ENCODE measurements around the gene HS3ST5. TPM values are rescaled to one million over a fixed set of nuclear protein-coding genes. Genes with fewer than 3 reads are reported as not detected.

Gene HS3ST5
- total RNA-seq, 3 donors from 2014 or later = not detected

DNA sequence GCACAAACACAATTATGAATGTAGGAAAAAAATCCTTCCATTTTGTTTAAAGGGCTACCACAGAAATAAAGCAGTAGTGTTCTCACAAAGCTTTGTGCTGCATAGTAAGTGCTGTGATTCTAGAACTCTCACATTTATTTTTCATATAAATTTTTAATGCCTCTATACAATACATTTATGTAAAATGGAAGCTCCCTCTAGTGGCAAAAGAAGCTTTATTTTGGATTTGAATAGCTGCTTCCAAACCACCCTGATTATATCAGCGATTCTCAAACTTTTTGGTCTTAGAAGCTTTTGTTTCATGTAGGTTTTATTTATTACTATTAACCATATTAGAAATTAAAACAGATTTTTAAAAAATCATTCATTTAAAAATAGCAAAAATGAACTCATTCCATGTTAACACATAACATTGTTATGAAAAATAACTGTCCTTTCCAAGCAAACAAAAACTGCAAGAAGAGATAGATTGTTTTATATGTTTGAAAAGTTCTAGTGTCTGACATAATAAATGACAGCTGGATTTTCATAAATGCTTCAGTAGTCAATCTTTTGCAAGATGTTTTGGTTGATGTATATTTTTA is 38.4 kb downstream of the HS3ST5 start:
- TF ChIP-seq POLR2AphosphoS5 (IDR thresholded peaks at IDR 0.05) = no peak
- no peak for TF ChIP-seq POLR2A (IDR thresholded peaks at IDR 0.05)
- TF ChIP-seq, protein P1, sequence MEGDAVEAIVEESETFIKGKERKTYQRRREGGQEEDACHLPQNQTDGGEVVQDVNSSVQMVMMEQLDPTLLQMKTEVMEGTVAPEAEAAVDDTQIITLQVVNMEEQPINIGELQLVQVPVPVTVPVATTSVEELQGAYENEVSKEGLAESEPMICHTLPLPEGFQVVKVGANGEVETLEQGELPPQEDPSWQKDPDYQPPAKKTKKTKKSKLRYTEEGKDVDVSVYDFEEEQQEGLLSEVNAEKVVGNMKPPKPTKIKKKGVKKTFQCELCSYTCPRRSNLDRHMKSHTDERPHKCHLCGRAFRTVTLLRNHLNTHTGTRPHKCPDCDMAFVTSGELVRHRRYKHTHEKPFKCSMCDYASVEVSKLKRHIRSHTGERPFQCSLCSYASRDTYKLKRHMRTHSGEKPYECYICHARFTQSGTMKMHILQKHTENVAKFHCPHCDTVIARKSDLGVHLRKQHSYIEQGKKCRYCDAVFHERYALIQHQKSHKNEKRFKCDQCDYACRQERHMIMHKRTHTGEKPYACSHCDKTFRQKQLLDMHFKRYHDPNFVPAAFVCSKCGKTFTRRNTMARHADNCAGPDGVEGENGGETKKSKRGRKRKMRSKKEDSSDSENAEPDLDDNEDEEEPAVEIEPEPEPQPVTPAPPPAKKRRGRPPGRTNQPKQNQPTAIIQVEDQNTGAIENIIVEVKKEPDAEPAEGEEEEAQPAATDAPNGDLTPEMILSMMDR (IDR thresholded peaks at IDR 0.05) = no peak
- intact Hi-C loops (cut with DNase I; ENCODE audit: low total_unique reads) = no loop called here
- DNase-seq (ENCODE audit: low spot score in 2 of 2) = no peak

DNA sequence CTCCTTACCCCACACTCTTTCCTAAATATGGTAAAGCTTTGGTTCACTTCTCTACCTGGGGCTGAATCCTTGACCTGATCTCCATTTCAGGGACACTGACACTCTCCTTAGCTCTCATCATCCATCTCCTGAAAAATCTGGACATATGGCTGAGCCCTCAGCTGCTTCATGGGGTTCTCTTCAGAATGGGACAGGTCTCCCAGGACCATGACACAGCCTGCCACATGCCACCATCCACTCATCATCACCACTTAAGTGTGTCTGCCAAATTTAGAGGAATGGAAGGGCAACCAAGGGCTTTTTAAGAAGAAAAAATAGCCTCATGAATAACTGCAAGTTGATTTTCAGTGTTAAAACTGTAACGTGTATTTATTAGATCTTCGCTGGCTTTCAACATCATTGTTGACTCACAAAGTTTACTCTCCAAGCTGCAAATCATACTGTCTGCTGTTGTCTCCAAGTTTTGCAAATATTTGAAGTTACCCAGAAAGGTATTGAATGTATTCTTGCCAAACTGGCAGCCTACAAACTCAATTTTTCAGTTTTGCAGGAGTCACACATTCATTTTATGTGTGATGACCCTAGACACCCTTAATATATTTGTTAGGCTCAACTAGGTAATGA is 41.1 kb downstream of the HS3ST5 start:
- Histone ChIP-seq H3K36me3 (no peaks in the 10 kb centered on the region), H3K4me3 (no peak overlapping the region), H3K9me3 (no peaks in the 10 kb centered on the region), H3K4me1 (no peaks in the 10 kb centered on the region), H3K27ac (no peak overlapping the region), H3K27me3 (no peaks in the 10 kb centered on the region)
- TF ChIP-seq, protein P1 (IDR thresholded peaks at IDR 0.05) = no peak
- TF ChIP-seq POLR2AphosphoS5 (IDR thresholded peaks at IDR 0.05) (no peak), POLR2A (IDR thresholded peaks at IDR 0.05) (no peak)
- intact Hi-C loops (cut with DNase I; ENCODE audit: low total_unique reads) = no loop called here
- no peak for DNase-seq (ENCODE audit: low spot score in 2 of 2)

More for the DNA sequence above, 38.4 kb downstream of the HS3ST5 start:
- Histone ChIP-seq H3K36me3 (no peaks in the 10 kb centered on the region), H3K27me3 (no peaks in the 10 kb centered on the region), H3K27ac (no peak overlapping the region), H3K4me3 (no peak overlapping the region), H3K9me3 (no peaks in the 10 kb centered on the region), H3K4me1 (no peaks in the 10 kb centered on the region)

DNA sequence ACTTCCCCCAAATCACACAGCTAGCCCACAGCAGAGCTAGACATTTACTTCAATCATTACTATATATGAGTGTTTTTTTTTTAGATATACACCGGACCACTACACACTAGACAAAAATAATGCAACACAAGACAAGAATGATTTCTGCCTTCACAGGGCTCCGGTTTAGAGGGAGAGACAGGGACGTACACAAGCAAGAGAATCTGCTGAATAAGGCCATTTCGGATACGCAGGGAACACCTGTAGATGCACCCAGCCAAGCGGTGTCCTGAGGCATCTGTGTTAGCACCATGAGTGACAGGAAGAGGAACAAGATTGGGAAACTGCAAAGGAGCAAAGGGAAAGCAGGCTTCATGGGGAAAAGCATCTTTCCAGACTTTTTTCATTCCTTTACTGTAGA is 45.7 kb downstream of the HS3ST5 start:
- intact Hi-C loops (cut with DNase I; ENCODE audit: low total_unique reads) = loop anchor here (5.0 kb wide), 1 partner anchor 300 kb away; no protein-coding TSS in a partner anchor
- Histone ChIP-seq H3K36me3 (no peaks in the 10 kb centered on the region), H3K9me3 (no peaks in the 10 kb centered on the region), H3K4me1 (no peaks in the 10 kb centered on the region), H3K4me3 (no peak overlapping the region), H3K27me3 (no peaks in the 10 kb centered on the region), H3K27ac (no peak overlapping the region)
- no peak for DNase-seq (ENCODE audit: low spot score in 2 of 2)
- TF ChIP-seq POLR2AphosphoS5 (IDR thresholded peaks at IDR 0.05) (no peak), POLR2A (IDR thresholded peaks at IDR 0.05) (no peak)
- TF ChIP-seq, protein P1 (IDR thresholded peaks at IDR 0.05) = no peak

DNA sequence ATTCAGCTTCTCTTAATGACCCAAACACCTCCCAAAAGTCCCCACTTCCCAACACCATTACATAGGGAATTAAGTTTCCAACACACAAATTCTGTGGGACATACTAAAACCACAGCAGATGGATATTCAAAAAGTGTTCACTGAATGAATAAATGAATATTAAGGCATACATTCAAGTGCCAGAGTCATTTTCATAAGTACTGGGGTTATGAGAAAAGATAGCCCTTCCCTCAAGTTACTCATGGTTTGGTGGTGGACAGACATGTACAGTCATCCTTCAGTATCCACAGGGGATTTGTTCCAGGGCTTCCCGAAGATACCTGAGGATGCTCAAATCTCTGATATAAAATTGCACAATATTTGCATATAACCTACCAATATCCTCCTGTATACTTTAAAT is 50.4 kb downstream of the HS3ST5 start:
- no peaks in the 10 kb centered on the region for H3K9me3 ChIP-seq
- no peak for DNase-seq (ENCODE audit: low spot score in 2 of 2)
- H3K4me3 ChIP-seq = no peak overlapping the region
- no peaks in the 10 kb centered on the region for H3K36me3 ChIP-seq
- intact Hi-C loops (cut with DNase I; ENCODE audit: low total_unique reads) = no loop called here
- no peaks in the 10 kb centered on the region for H3K27me3 ChIP-seq
- H3K4me1 ChIP-seq = no peaks in the 10 kb centered on the region
- no peak overlapping the region for H3K27ac ChIP-seq
- TF ChIP-seq, protein P1 (IDR thresholded peaks at IDR 0.05) = no peak
- TF ChIP-seq POLR2AphosphoS5 (IDR thresholded peaks at IDR 0.05) = no peak
- no peak for TF ChIP-seq POLR2A (IDR thresholded peaks at IDR 0.05)

DNA sequence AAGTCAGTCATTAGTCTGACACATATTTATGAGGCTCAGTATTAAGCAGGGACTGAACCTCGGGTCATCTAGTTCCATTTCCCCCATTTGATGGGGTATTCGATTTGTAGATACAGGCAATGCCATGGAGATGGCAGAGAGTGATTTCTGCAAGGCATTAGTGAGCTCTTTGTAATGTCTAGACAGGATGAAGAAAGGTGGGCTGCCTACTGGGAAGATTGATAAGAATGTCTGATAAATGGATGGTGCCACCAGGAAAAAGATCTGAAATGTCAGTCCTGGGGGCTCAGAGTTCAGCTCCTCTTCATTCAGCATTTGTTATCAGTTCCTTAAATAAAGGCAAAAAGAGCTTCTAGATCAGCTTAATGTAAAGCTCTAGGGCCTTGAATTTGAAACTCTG is 51.4 kb downstream of the HS3ST5 start:
- DNase-seq (ENCODE audit: low spot score in 2 of 2) = no peak
- Histone ChIP-seq H3K4me1 (no peaks in the 10 kb centered on the region), H3K27ac (no peak overlapping the region), H3K4me3 (no peak overlapping the region), H3K9me3 (no peaks in the 10 kb centered on the region), H3K27me3 (no peaks in the 10 kb centered on the region), H3K36me3 (no peaks in the 10 kb centered on the region)
- intact Hi-C loops (cut with DNase I; ENCODE audit: low total_unique reads) = no loop called here
- TF ChIP-seq POLR2AphosphoS5 (IDR thresholded peaks at IDR 0.05) (no peak), POLR2A (IDR thresholded peaks at IDR 0.05) (no peak)
- TF ChIP-seq, protein P1 (IDR thresholded peaks at IDR 0.05) = no peak

Measured in breast epithelium (tissue), 4 donors.